Measurements from ENCODE around the gene CYP2E1.

CYP2E1 gene

GRCh38 chr10:133554600-133554999 is 27.4 kb downstream of the CYP2E1 start:
- H3K4me3 ChIP-seq (ENCODE audit: low read depth, low read length): no peak overlapping the region
- TF ChIP-seq POLR2A (IDR thresholded peaks at IDR 0.05; ENCODE audit: extremely low read depth, insufficient read length): no peak
- TF ChIP-seq CTCF (IDR thresholded peaks at IDR 0.05; ENCODE audit: low read depth, low read length): no peak
- DNase-seq (ENCODE audit: low read depth): no peak

- no peak overlapping the region for H3K4me3 ChIP-seq (ENCODE audit: low read depth, low read length)
- TF ChIP-seq MAX (IDR thresholded peaks at IDR 0.05; ENCODE audit: low read depth, low read length) (no peak), MYC (IDR thresholded peaks at IDR 0.05; ENCODE audit: low read depth, low read length) (no peak), POLR2A (IDR thresholded peaks at IDR 0.05; ENCODE audit: extremely low read depth, insufficient read length) (no peak), CTCF (IDR thresholded peaks at IDR 0.05; ENCODE audit: low read depth, low read length) (no peak)
Measured at GRCh38 chr10:133555521-133555920, 28.4 kb downstream of the CYP2E1 start.

GRCh38 chr10:133557381-133557780 is 30.2 kb downstream of the CYP2E1 start:
- H3K4me3 ChIP-seq (ENCODE audit: low read depth, low read length): no peak overlapping the region
- DNase-seq (ENCODE audit: low read depth): peak; percentile 21
- TF ChIP-seq MYC (IDR thresholded peaks at IDR 0.05; ENCODE audit: low read depth, low read length): no peak
- TF ChIP-seq MAX (IDR thresholded peaks at IDR 0.05; ENCODE audit: low read depth, low read length): no peak
- no peak for TF ChIP-seq POLR2A (IDR thresholded peaks at IDR 0.05; ENCODE audit: extremely low read depth, insufficient read length)
- peak; percentile 12 for TF ChIP-seq CTCF (IDR thresholded peaks at IDR 0.05; ENCODE audit: low read depth, low read length)

More at GRCh38 chr10:133555521-133555920, 28.4 kb downstream of the CYP2E1 start:
- no peak for DNase-seq (ENCODE audit: low read depth)

- no peak overlapping the region for H3K4me3 ChIP-seq (ENCODE audit: low read depth, low read length)
- DNase-seq (ENCODE audit: low read depth): no peak
- TF ChIP-seq CTCF (IDR thresholded peaks at IDR 0.05; ENCODE audit: low read depth, low read length) (no peak), MYC (IDR thresholded peaks at IDR 0.05; ENCODE audit: low read depth, low read length) (no peak), MAX (IDR thresholded peaks at IDR 0.05; ENCODE audit: low read depth, low read length) (no peak), POLR2A (IDR thresholded peaks at IDR 0.05; ENCODE audit: extremely low read depth, insufficient read length) (no peak)
Measured at GRCh38 chr10:133559216-133559615, 32.1 kb downstream of the CYP2E1 start.

GRCh38 chr10:133564816-133565215 is 37.7 kb downstream of the CYP2E1 start:
- no peak for DNase-seq (ENCODE audit: low read depth)
- TF ChIP-seq MYC (IDR thresholded peaks at IDR 0.05; ENCODE audit: low read depth, low read length): no peak
- TF ChIP-seq POLR2A (IDR thresholded peaks at IDR 0.05; ENCODE audit: extremely low read depth, insufficient read length): no peak
- TF ChIP-seq MAX (IDR thresholded peaks at IDR 0.05; ENCODE audit: low read depth, low read length): no peak
- TF ChIP-seq CTCF (IDR thresholded peaks at IDR 0.05; ENCODE audit: low read depth, low read length): no peak
- no peak overlapping the region for H3K4me3 ChIP-seq (ENCODE audit: low read depth, low read length)
